Stimulated activated naive CD8-positive, alpha-beta T cell treated with anti-CD3 and anti-CD28 coated beads, Interleukin-15, amount 100 ng/mL, for 72 hours (primary cell): ENCODE results near the gene REL.
"Not testable (repeated sequence)": the region's sequence is repeated elsewhere in the genome, so short reads cannot be mapped to it uniquely, and the experiment has no call there.

Experiments used
- ATAC-seq: fragments of 150-1000 bp; cut with Tn5 transposase; 2 replicates; pipeline ENCODE4 v1.10.0; 2021; ENCODE audit warnings: mild to moderate bottlenecking, moderate library complexity
- DNase-seq, 2 donors: peaks; one replicate each; pipeline ENCODE4 v3.0.0; 2021 to 2022
- H3K27ac Mint-ChIP-seq, 2 donors: one replicate each; pipeline ENCODE4 v1.8.0; 2022; ENCODE audit warnings: mild to moderate bottlenecking in 2 of 2, mixed read lengths in 2 of 2, moderate library complexity in 2 of 2
- H3K27me3 Mint-ChIP-seq: one replicate; pipeline ENCODE4 v1.8.0; 2022; ENCODE audit warnings: mixed read lengths
- H3K4me1 Mint-ChIP-seq: one replicate; pipeline ENCODE4 v1.8.0; 2022; ENCODE audit warnings: mild to moderate bottlenecking, mixed read lengths
- H3K4me3 Mint-ChIP-seq, 2 donors: one replicate each; pipeline ENCODE4 v1.8.0; 2022; ENCODE audit warnings: mild to moderate bottlenecking in 2 of 2, mixed read lengths in 2 of 2, moderate library complexity in 1 of 2
- H3K9me3 Mint-ChIP-seq, 2 donors: one replicate each; pipeline ENCODE4 v1.8.0; 2022; ENCODE audit warnings: mixed read lengths in 2 of 2

REL gene

GRCh38 chr2:60855989-60856669 is 25.2 kb upstream of the REL start:
- Mint-ChIP-seq H3K27me3 (no peaks in the 10 kb centered on the region), H3K4me1 (peaks cover 10% of the 10 kb centered on the region), H3K27ac (no peak overlapping the region), H3K4me3 (no peak overlapping the region), H3K9me3 (no peaks in the 10 kb centered on the region)
- DNase-seq: no peak
- no peak for ATAC-seq

GRCh38 chr2:60857056-60857455 is 24.3 kb upstream of the REL start:
- no peak overlapping the region for H3K27ac Mint-ChIP-seq
- no peaks in the 10 kb centered on the region for H3K27me3 Mint-ChIP-seq
- peaks cover 16% of the 10 kb centered on the region for H3K4me1 Mint-ChIP-seq
- ATAC-seq (no peak), DNase-seq (no peak)
- no peaks in the 10 kb centered on the region for H3K9me3 Mint-ChIP-seq
- no peak overlapping the region for H3K4me3 Mint-ChIP-seq

GRCh38 chr2:60858897-60859311 is 22.5 kb upstream of the REL start:
- Mint-ChIP-seq H3K9me3 (peaks cover 2 to 5% of the 10 kb centered on the region in 2 donors), H3K27me3 (no peaks in the 10 kb centered on the region)

GRCh38 chr2:60861736-60862135 is 19.6 kb upstream of the REL start:
- Mint-ChIP-seq H3K9me3 (peaks cover 9 to 13% of the 10 kb centered on the region in 2 donors), H3K4me1 (peaks cover 21% of the 10 kb centered on the region), H3K27ac (peak overlapping the region in 1 of 2 donors; percentile 57), H3K4me3 (no peak overlapping the region), H3K27me3 (no peaks in the 10 kb centered on the region)
- ATAC-seq (no peak), DNase-seq (no peak)

More at GRCh38 chr2:60858897-60859311, 22.5 kb upstream of the REL start:
- H3K4me3 Mint-ChIP-seq: no peak overlapping the region
- ATAC-seq (no peak), DNase-seq (no peak)
- peaks cover 29% of the 10 kb centered on the region for H3K4me1 Mint-ChIP-seq
- H3K27ac Mint-ChIP-seq: no peak overlapping the region

GRCh38 chr2:60862642-60863041 is 18.7 kb upstream of the REL start:
- DNase-seq (no peak), ATAC-seq (no peak)
- Mint-ChIP-seq H3K4me1 (peaks cover 29% of the 10 kb centered on the region), H3K4me3 (no peak overlapping the region), H3K27ac (no peak overlapping the region), H3K9me3 (peaks cover 14 to 22% of the 10 kb centered on the region in 2 donors), H3K27me3 (no peaks in the 10 kb centered on the region)

GRCh38 chr2:60865361-60865760 is 16.0 kb upstream of the REL start:
- DNase-seq: not testable (repeated sequence)

GRCh38 chr2:60867007-60867406 is 14.4 kb upstream of the REL start:
- H3K9me3 Mint-ChIP-seq: peaks cover 14 to 26% of the 10 kb centered on the region in 2 donors
- peak overlapping the region; percentile 18 to 32 for H3K4me3 Mint-ChIP-seq
- no peaks in the 10 kb centered on the region for H3K27me3 Mint-ChIP-seq
- peaks cover 31% of the 10 kb centered on the region for H3K4me1 Mint-ChIP-seq
- DNase-seq (no peak), ATAC-seq (no peak)
- peak overlapping the region; percentile 23 to 63 for H3K27ac Mint-ChIP-seq

More at GRCh38 chr2:60865361-60865760, 16.0 kb upstream of the REL start:
- not testable (repeated sequence) for ATAC-seq, H3K4me3 Mint-ChIP-seq, H3K27ac Mint-ChIP-seq, H3K27me3 Mint-ChIP-seq
- H3K4me1 Mint-ChIP-seq: peaks cover 34% of the 10 kb centered on the region
- H3K9me3 Mint-ChIP-seq: peaks cover 14 to 26% of the 10 kb centered on the region in 2 donors

- H3K4me3 Mint-ChIP-seq: peak overlapping the region; percentile 49 to 64
- peak; percentile 56 for ATAC-seq
- H3K9me3 Mint-ChIP-seq: peaks cover 20 to 26% of the 10 kb centered on the region in 2 donors
- peak in 1 of 2 donors; percentile 31 for DNase-seq
- peak overlapping the region; percentile 96 to 98 for H3K27ac Mint-ChIP-seq
- H3K4me1 Mint-ChIP-seq: peaks cover 33% of the 10 kb centered on the region
- no peaks in the 10 kb centered on the region for H3K27me3 Mint-ChIP-seq
These were observed 13.5 kb upstream of the REL start for GRCh38 chr2:60867848-60868247.

- no peak for DNase-seq
- Mint-ChIP-seq H3K4me1 (peaks cover 34% of the 10 kb centered on the region), H3K9me3 (peaks cover 20 to 21% of the 10 kb centered on the region in 2 donors), H3K27ac (peak overlapping the region in 1 of 2 donors; percentile 6), H3K4me3 (no peak overlapping the region), H3K27me3 (no peaks in the 10 kb centered on the region)
- ATAC-seq: no peak
These were observed 12.6 kb upstream of the REL start for GRCh38 chr2:60868589-60869273.

- Mint-ChIP-seq H3K4me1 (peaks cover 35% of the 10 kb centered on the region), H3K27me3 (no peaks in the 10 kb centered on the region), H3K4me3 (peak overlapping the region in 1 of 2 donors; percentile 58), H3K27ac (peak overlapping the region; percentile 13 to 50), H3K9me3 (peaks cover 5 to 6% of the 10 kb centered on the region in 2 donors)
- ATAC-seq (peak; percentile 95), DNase-seq (no peak)
These were observed 8.9 kb upstream of the REL start for GRCh38 chr2:60872510-60872928.

GRCh38 chr2:60873381-60873780 is 8.0 kb upstream of the REL start:
- H3K27ac Mint-ChIP-seq: peak overlapping the region in 1 of 2 donors; percentile 85
- H3K9me3 Mint-ChIP-seq: peaks cover 0 to 5% of the 10 kb centered on the region in 2 donors
- H3K27me3 Mint-ChIP-seq: no peaks in the 10 kb centered on the region
- peak overlapping the region; percentile 31 to 58 for H3K4me3 Mint-ChIP-seq
- peaks cover 29% of the 10 kb centered on the region for H3K4me1 Mint-ChIP-seq
- DNase-seq (no peak), ATAC-seq (peak; percentile 74)

GRCh38 chr2:60875520-60875919 is 5.9 kb upstream of the REL start:
- Mint-ChIP-seq H3K27ac (peak overlapping the region in 1 of 2 donors; percentile 20), H3K4me3 (no peak overlapping the region), H3K27me3 (no peaks in the 10 kb centered on the region), H3K4me1 (peaks cover 41% of the 10 kb centered on the region), H3K9me3 (peaks cover 0 to 5% of the 10 kb centered on the region in 2 donors)
- ATAC-seq: no peak
- DNase-seq: no peak

GRCh38 chr2:60880643-60881046 is 729 bp upstream of the REL start:
- DNase-seq: no peak
- Mint-ChIP-seq H3K9me3 (no peaks in the 10 kb centered on the region), H3K4me1 (peaks cover 18% of the 10 kb centered on the region), H3K4me3 (peak overlapping the region; percentile 88 to 99), H3K27me3 (no peaks in the 10 kb centered on the region), H3K27ac (peak overlapping the region; percentile 97)
- ATAC-seq: no peak

GRCh38 chr2:60882971-60883753 is 1.8 kb downstream of the REL start:
- H3K4me3 Mint-ChIP-seq: peak overlapping the region; percentile 90 to 99
- DNase-seq (peak; percentile 19 to 28), ATAC-seq (no peak)
- H3K9me3 Mint-ChIP-seq: no peaks in the 10 kb centered on the region
- H3K4me1 Mint-ChIP-seq: peaks cover 31% of the 10 kb centered on the region
- H3K27me3 Mint-ChIP-seq: no peaks in the 10 kb centered on the region
- H3K27ac Mint-ChIP-seq: peak overlapping the region; percentile 99

GRCh38 chr2:60883896-60884295 is 2.5 kb downstream of the REL start:
- Mint-ChIP-seq H3K4me1 (peaks cover 38% of the 10 kb centered on the region), H3K27me3 (no peaks in the 10 kb centered on the region), H3K4me3 (peak overlapping the region; percentile 90 to 99), H3K27ac (peak overlapping the region; percentile 99), H3K9me3 (no peaks in the 10 kb centered on the region)
- ATAC-seq (no peak), DNase-seq (no peak)
